Right ventricle myocardium superior (tissue), 1 donor: ENCODE data around the gene KIF9. TPM values are rescaled to one million over a fixed set of nuclear protein-coding genes. Genes with fewer than 3 reads are reported as not detected.
"Not testable (repeated sequence)": the region's sequence is repeated elsewhere in the genome, so short reads cannot be mapped to it uniquely, and the experiment has no call there.

Source experiments
- ATAC-seq: fragments of 200-7000 bp; cut with Tn5 transposase; one replicate; pipeline ENCODE4 v1.9.1; 2020; ENCODE audit warnings: mild to moderate bottlenecking; ENCODE audit not compliant: poor library complexity
- DNase-seq: peaks from one replicate; pipeline ENCODE4 v3.0.0-alpha.2; 2020
- intact Hi-C: fragments of 100-400 bp; cut with DNase I; formaldehyde crosslinking; loops from one replicate; pipeline ENCODE4 v1.11.2; 2022
- total RNA-seq: library from RNA; stranded (reverse); fragmentation: NEBNext Ultra II Directional; extraction: Animal tissue kit (Norgen Biotek cat#: 25700); gene quantifications from one replicate; pipeline ENCODE4 v1.2.1, GENCODE V29; 2021
- donor health status: DM: no; HTN: yes; CAD: no; lungs with severe emphysema.

KIF9 gene
- total RNA-seq, 1 donor from 2014 or later, result 8.4 TPM

- intact Hi-C loops, result no loop called here
- DNase-seq (no peak), ATAC-seq (no peak)
Measured at GRCh38 chr3:47223755-47224154, 58.8 kb downstream of the KIF9 start.

GRCh38 chr3:47221798-47222197 is 60.8 kb downstream of the KIF9 start:
- intact Hi-C loops, result no loop called here
- DNase-seq, result no peak
- ATAC-seq, result no peak

GRCh38 chr3:47210863-47211405 is 71.7 kb downstream of the KIF9 start:
- intact Hi-C loops, result no loop called here
- ATAC-seq (no peak), DNase-seq (no peak)

- DNase-seq, ATAC-seq, intact Hi-C loops: not testable (repeated sequence)
Measured at GRCh38 chr3:47206022-47206421, 76.6 kb downstream of the KIF9 start.

- ATAC-seq (no peak), DNase-seq (no peak)
- intact Hi-C loops, result no loop called here
Measured at GRCh38 chr3:47204875-47205274, 77.7 kb downstream of the KIF9 start.

GRCh38 chr3:47202542-47202941 is 80.1 kb downstream of the KIF9 start:
- intact Hi-C loops, result no loop called here
- DNase-seq (no peak), ATAC-seq (no peak)

- intact Hi-C loops, result no loop called here
- DNase-seq, result no peak
- no peak for ATAC-seq
Measured at GRCh38 chr3:47197287-47197686, 85.3 kb downstream of the KIF9 start.

GRCh38 chr3:47194994-47195393 is 87.6 kb downstream of the KIF9 start:
- ATAC-seq, result no peak
- no peak for DNase-seq
- intact Hi-C loops, result no loop called here

- intact Hi-C loops, result no loop called here
- ATAC-seq, result no peak
- DNase-seq, result no peak
Measured at GRCh38 chr3:47193871-47194859, 88.4 kb downstream of the KIF9 start.

GRCh38 chr3:47186285-47186684 is 96.3 kb downstream of the KIF9 start:
- no peak for ATAC-seq
- DNase-seq, result no peak
- intact Hi-C loops, result no loop called here

- ATAC-seq, intact Hi-C loops, DNase-seq: not testable (repeated sequence)
Measured at GRCh38 chr3:47181685-47182084, 100.9 kb downstream of the KIF9 start.

- intact Hi-C loops, DNase-seq, ATAC-seq: not testable (repeated sequence)
Measured at GRCh38 chr3:47180011-47180410, 102.6 kb downstream of the KIF9 start.

Other genes starting within 250 kb of the KIF9 start
- 23.8 TPM for gene SETD2, start 118.7 kb downstream of the KIF9 start, total RNA-seq
- gene KLHL18, start 145 bp upstream of the KIF9 start, total RNA-seq, result 48.4 TPM
- gene PTPN23, start 98.2 kb upstream of the KIF9 start, total RNA-seq, result 19.0 TPM
- gene SCAP, start 193.1 kb upstream of the KIF9 start, total RNA-seq, result 39.7 TPM
- gene ELP6, start 230.9 kb upstream of the KIF9 start, total RNA-seq, result 20.1 TPM